Suprapubic skin (tissue), 4 donors: ENCODE results near the gene AOC1. TPM values are rescaled to one million over a fixed set of nuclear protein-coding genes. Genes with fewer than 3 reads are reported as not detected.

Experiments
- DNase-seq, 2 donors: peaks; one replicate each; pipeline ENCODE4 v3.0.0-alpha.2; 2019; ENCODE audit warnings: low spot score in 2 of 2
- H3K27ac ChIP-seq: fragments of 200-600 bp; sonication (generic); one replicate; pipeline ENCODE4 v1.5.1; 2019
- H3K27me3 ChIP-seq: fragments of 200-600 bp; sonication (generic); one replicate; pipeline ENCODE4 v1.5.1; 2019
- H3K36me3 ChIP-seq: fragments of 200-600 bp; sonication (generic); one replicate; pipeline ENCODE4 v1.5.1; 2019
- H3K4me1 ChIP-seq: fragments of 200-600 bp; sonication (generic); one replicate; pipeline ENCODE4 v1.5.1; 2019
- H3K4me3 ChIP-seq: fragments of 200-600 bp; sonication (generic); one replicate; pipeline ENCODE4 v1.5.1; 2019; ENCODE audit warnings: mild to moderate bottlenecking
- H3K9me3 ChIP-seq: fragments of 200-600 bp; sonication (generic); one replicate; pipeline ENCODE4 v1.5.1; 2019
- CTCF ChIP-seq, 2 donors: fragments of 200-600 bp in 1 of 2; fragments of 450-650 bp in 1 of 2; sonication (generic) in 1 of 2; IDR thresholded peaks; one replicate each; pipeline ENCODE4 v1.5.1; 2016 to 2019; ENCODE audit warnings: antibody characterized with exemption in 2 of 2, mild to moderate bottlenecking in 1 of 2, moderate library complexity in 1 of 2
- EP300 ChIP-seq: sonication (generic); formaldehyde crosslinking; IDR thresholded peaks from one replicate; pipeline ENCODE4 v1.6.1; 2017; ENCODE audit warnings: antibody characterized with exemption
- POLR2A ChIP-seq, 2 donors: fragments of 450-650 bp; IDR thresholded peaks; one replicate each; pipeline ENCODE4 v1.6.1; 2017; ENCODE audit warnings: antibody characterized with exemption in 2 of 2, mild to moderate bottlenecking in 2 of 2, moderate library complexity in 2 of 2
- POLR2AphosphoS5 ChIP-seq, 3 donors: sonication (generic); formaldehyde crosslinking; IDR thresholded peaks; one replicate each; pipeline ENCODE4 v1.6.1; 2017; ENCODE audit warnings: antibody characterized with exemption in 3 of 3
- WGBS: methylation state at CpG from one replicate; pipeline ENCODE4 v1.1.5; 2018; 5-methylcytosine and 5-hydroxymethylcytosine counted together
- total RNA-seq, 4 donors: library from RNA; depleted of rRNA; stranded (reverse); fragments of >200 nt; gene quantifications; one replicate each; pipeline ENCODE4 v1.1.0, GENCODE V29; 2016

Gene AOC1
- total RNA-seq, 4 donors from 2014 or later: 1.9 to 5.5 (median 2.3) TPM

- TF ChIP-seq POLR2A (IDR thresholded peaks at IDR 0.05): no peak
- TF ChIP-seq CTCF (IDR thresholded peaks at IDR 0.05): no peak
- no peak for TF ChIP-seq POLR2AphosphoS5 (IDR thresholded peaks at IDR 0.05)
- TF ChIP-seq EP300: no peak
- Histone ChIP-seq H3K27ac (no peak overlapping the region), H3K9me3 (no peaks in the 10 kb centered on the region), H3K36me3 (no peaks in the 10 kb centered on the region), H3K4me3 (no peak overlapping the region), H3K4me1 (peaks cover 3% of the 10 kb centered on the region), H3K27me3 (no peaks in the 10 kb centered on the region)
- no peak for DNase-seq
- 77% methylated on average over 2 of the region's 2 CpGs for WGBS
Observed at GRCh38 chr7:150828384-150828783, 23.9 kb upstream of the AOC1 start.

- WGBS: 67% methylated on average over 1 of the region's 1 CpG
Observed at GRCh38 chr7:150829426-150829825, 22.9 kb upstream of the AOC1 start.

GRCh38 chr7:150830937-150831336 is 21.4 kb upstream of the AOC1 start:
- Histone ChIP-seq H3K9me3 (no peaks in the 10 kb centered on the region), H3K36me3 (no peaks in the 10 kb centered on the region), H3K4me3 (no peak overlapping the region), H3K27me3 (peaks cover 4% of the 10 kb centered on the region), H3K27ac (no peak overlapping the region), H3K4me1 (peaks cover 3% of the 10 kb centered on the region)
- WGBS: 63% methylated on average over 1 of the region's 1 CpG
- no peak for DNase-seq
- TF ChIP-seq EP300 (no peak), POLR2AphosphoS5 (IDR thresholded peaks at IDR 0.05) (no peak), CTCF (IDR thresholded peaks at IDR 0.05) (no peak), POLR2A (IDR thresholded peaks at IDR 0.05) (no peak)

More at GRCh38 chr7:150829426-150829825, 22.9 kb upstream of the AOC1 start:
- Histone ChIP-seq H3K36me3 (no peaks in the 10 kb centered on the region), H3K27ac (no peak overlapping the region), H3K4me1 (peaks cover 3% of the 10 kb centered on the region), H3K9me3 (no peaks in the 10 kb centered on the region), H3K4me3 (no peak overlapping the region), H3K27me3 (no peaks in the 10 kb centered on the region)
- TF ChIP-seq EP300: no peak
- no peak for TF ChIP-seq POLR2A (IDR thresholded peaks at IDR 0.05)
- TF ChIP-seq POLR2AphosphoS5 (IDR thresholded peaks at IDR 0.05): no peak
- no peak for TF ChIP-seq CTCF (IDR thresholded peaks at IDR 0.05)
- DNase-seq: no peak

GRCh38 chr7:150831851-150832250 is 20.5 kb upstream of the AOC1 start:
- no peak for DNase-seq
- Histone ChIP-seq H3K4me3 (no peak overlapping the region), H3K36me3 (no peaks in the 10 kb centered on the region), H3K9me3 (no peaks in the 10 kb centered on the region), H3K27me3 (peaks cover 7% of the 10 kb centered on the region), H3K4me1 (no peaks in the 10 kb centered on the region), H3K27ac (no peak overlapping the region)
- WGBS: 40% methylated on average over 1 of the region's 1 CpG
- TF ChIP-seq CTCF (IDR thresholded peaks at IDR 0.05) (no peak), EP300 (no peak), POLR2A (IDR thresholded peaks at IDR 0.05) (no peak), POLR2AphosphoS5 (IDR thresholded peaks at IDR 0.05) (no peak)

GRCh38 chr7:150835019-150835418 is 17.3 kb upstream of the AOC1 start:
- Histone ChIP-seq H3K27ac (no peak overlapping the region), H3K4me3 (no peak overlapping the region), H3K4me1 (no peaks in the 10 kb centered on the region), H3K27me3 (peaks cover 7% of the 10 kb centered on the region), H3K9me3 (no peaks in the 10 kb centered on the region), H3K36me3 (no peaks in the 10 kb centered on the region)
- DNase-seq: no peak
- whole genome bisulfite sequencing: 63% methylated on average over 1 of the region's 1 CpG
- TF ChIP-seq POLR2AphosphoS5 (IDR thresholded peaks at IDR 0.05): no peak
- no peak for TF ChIP-seq EP300
- TF ChIP-seq CTCF (IDR thresholded peaks at IDR 0.05): no peak
- TF ChIP-seq POLR2A (IDR thresholded peaks at IDR 0.05): no peak
